Germinal center (tissue), 1 donor: ENCODE results near the gene ST7.

Experiments used
- DNase-seq: peaks from one replicate; pipeline ENCODE4 v3.0.0; 2012; ENCODE audit warnings: mixed read lengths, low spot score

The ST7 gene

GRCh38 chr7:117192108-117192507 is 238.8 kb downstream of the ST7 start:
- DNase-seq = no peak

GRCh38 chr7:117193564-117193963 is 240.3 kb downstream of the ST7 start:
- no peak for DNase-seq

- no peak for DNase-seq
Measured at GRCh38 chr7:117194445-117194844, 241.1 kb downstream of the ST7 start.

- no peak for DNase-seq
Measured at GRCh38 chr7:117195361-117196029, 242.2 kb downstream of the ST7 start.

GRCh38 chr7:117200132-117200531 is 246.8 kb downstream of the ST7 start:
- no peak for DNase-seq

- no peak for DNase-seq
Measured at GRCh38 chr7:117200786-117201458, 247.6 kb downstream of the ST7 start.

GRCh38 chr7:117202511-117202910 is 249.2 kb downstream of the ST7 start:
- no peak for DNase-seq

- DNase-seq = no peak
Measured at GRCh38 chr7:117203205-117203604, 249.9 kb downstream of the ST7 start.

GRCh38 chr7:117205873-117206272 is 252.6 kb downstream of the ST7 start:
- no peak for DNase-seq

GRCh38 chr7:117208257-117208656 is 255.0 kb downstream of the ST7 start:
- no peak for DNase-seq

GRCh38 chr7:117210397-117210796 is 257.1 kb downstream of the ST7 start:
- DNase-seq = no peak

GRCh38 chr7:117210908-117211307 is 257.6 kb downstream of the ST7 start:
- no peak for DNase-seq

- no peak for DNase-seq
Measured at GRCh38 chr7:117211614-117212013, 258.3 kb downstream of the ST7 start.

- peak; percentile 36 for DNase-seq
Measured at GRCh38 chr7:117212969-117213877, 259.9 kb downstream of the ST7 start.

GRCh38 chr7:117216010-117216409 is 262.7 kb downstream of the ST7 start:
- DNase-seq = no peak

- DNase-seq = no peak
Measured at GRCh38 chr7:117216436-117217069, 263.3 kb downstream of the ST7 start.

GRCh38 chr7:117217106-117218035 is 264.1 kb downstream of the ST7 start:
- no peak for DNase-seq

- DNase-seq = no peak
Measured at GRCh38 chr7:117218700-117219099, 265.4 kb downstream of the ST7 start.

GRCh38 chr7:117219485-117219884 is 266.2 kb downstream of the ST7 start:
- DNase-seq = no peak

- DNase-seq = no peak
Measured at GRCh38 chr7:117220836-117221235, 267.5 kb downstream of the ST7 start.

- DNase-seq = no peak
Measured at GRCh38 chr7:117225536-117225935, 272.2 kb downstream of the ST7 start.
